HUES48 (cell line): Measurements from ENCODE around the gene IARS1.

Experiments
- H3K27ac ChIP-seq: one replicate; pipeline ENCODE4 v1.7.0; 2013; ENCODE audit warnings: low read depth, low read length, inconsistent platforms
- H3K27me3 ChIP-seq: 2 replicates; pipeline ENCODE4 v1.6.1; 2013; ENCODE audit warnings: mild to moderate bottlenecking, low read length; ENCODE audit not compliant: control insufficient read depth, insufficient read depth
- H3K36me3 ChIP-seq: 2 replicates; pipeline ENCODE4 v1.6.1; 2013; ENCODE audit warnings: low read length; ENCODE audit not compliant: control insufficient read depth, insufficient read depth
- H3K4me1 ChIP-seq: 2 replicates; pipeline ENCODE4 v1.6.1; 2013; ENCODE audit warnings: mild to moderate bottlenecking, low read length; ENCODE audit not compliant: control insufficient read depth, insufficient read depth
- H3K4me3 ChIP-seq: 2 replicates; pipeline ENCODE4 v1.5.1; 2013; ENCODE audit warnings: mild to moderate bottlenecking, low read depth, low read length
- H3K9ac ChIP-seq: 2 replicates; pipeline ENCODE4 v1.6.1; 2013; ENCODE audit warnings: mild to moderate bottlenecking, low read depth, low read length, moderate library complexity
- H3K9me3 ChIP-seq: 2 replicates; pipeline ENCODE4 v1.6.1; 2013; ENCODE audit warnings: low read length; ENCODE audit not compliant: control insufficient read depth, insufficient read depth

IARS1 gene

DNA sequence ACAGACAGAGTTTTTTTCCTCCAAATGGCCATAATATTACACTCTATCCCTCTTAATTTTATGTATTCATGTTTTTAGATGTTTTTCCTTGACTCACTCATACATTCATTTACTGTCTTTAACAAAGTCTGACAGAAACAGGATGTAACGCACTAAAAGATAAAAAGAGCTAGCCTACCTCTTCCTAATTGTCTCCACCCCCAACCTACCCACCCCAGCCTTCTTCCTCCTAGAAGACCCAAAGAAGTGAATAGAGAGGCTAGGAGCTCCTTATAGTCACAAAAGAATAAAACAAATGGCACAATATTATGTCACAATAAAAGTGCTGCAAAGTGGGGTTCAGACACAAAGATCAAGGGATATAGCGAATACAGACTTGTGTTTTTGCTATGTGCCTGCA, 30.9 kb upstream of the IARS1 start:
- H3K36me3 ChIP-seq, result peaks cover 38% of the 10 kb centered on the region

DNA sequence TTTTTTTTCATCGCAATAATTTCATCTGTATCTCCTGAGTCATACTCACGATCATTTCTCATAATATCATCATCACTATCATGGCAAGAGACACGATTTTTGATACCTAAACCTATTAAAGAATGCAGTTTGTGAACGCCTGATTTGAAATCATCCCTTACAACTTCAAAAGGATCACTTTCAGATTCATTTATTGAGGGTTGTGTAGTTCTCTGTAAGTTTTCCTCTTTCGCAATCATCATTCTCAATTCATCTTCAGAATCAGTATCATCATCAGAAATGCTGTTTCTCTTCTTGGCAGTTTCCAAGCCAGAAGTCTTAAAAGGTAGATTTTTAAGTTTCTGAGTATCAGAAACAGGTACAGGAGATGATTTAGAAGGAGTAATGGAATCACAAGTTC, 22.0 kb upstream of the IARS1 start:
- Histone ChIP-seq H3K4me1 (no peaks in the 10 kb centered on the region), H3K4me3 (no peak overlapping the region), H3K36me3 (peaks cover 95% of the 10 kb centered on the region), H3K27ac (no peak overlapping the region), H3K9ac (no peak overlapping the region), H3K27me3 (no peaks in the 10 kb centered on the region), H3K9me3 (no peaks in the 10 kb centered on the region)

More for the DNA sequence above, 30.9 kb upstream of the IARS1 start:
- Histone ChIP-seq H3K4me3 (peak overlapping the region; percentile 85), H3K27ac (peak overlapping the region; percentile 91), H3K9me3 (no peaks in the 10 kb centered on the region), H3K27me3 (no peaks in the 10 kb centered on the region), H3K4me1 (peaks cover 19% of the 10 kb centered on the region; the same call in 1 of the 2 replicates), H3K9ac (peak overlapping the region; percentile 96)

DNA sequence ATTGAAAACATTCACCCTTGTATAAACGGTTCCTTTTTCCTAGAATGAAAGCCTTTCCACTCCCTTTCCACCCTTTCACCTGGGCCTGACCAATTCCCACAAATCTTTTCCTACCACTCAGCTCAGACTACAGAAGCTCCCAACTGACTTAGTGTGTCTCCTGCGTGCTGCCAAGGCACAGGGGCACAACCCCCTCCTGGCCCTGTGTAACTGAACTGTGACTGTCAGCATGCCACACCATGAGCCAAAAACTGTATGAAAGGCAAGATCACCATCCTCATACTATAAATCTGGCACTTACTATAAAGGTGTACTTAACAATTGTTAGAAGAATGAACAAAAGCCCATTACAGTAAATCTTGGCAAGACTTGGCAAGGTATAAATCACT, 20.1 kb upstream of the IARS1 start:
- Histone ChIP-seq H3K4me3 (no peak overlapping the region), H3K27me3 (no peaks in the 10 kb centered on the region), H3K36me3 (peaks cover 95% of the 10 kb centered on the region), H3K9ac (no peak overlapping the region), H3K9me3 (no peaks in the 10 kb centered on the region), H3K27ac (no peak overlapping the region), H3K4me1 (no peaks in the 10 kb centered on the region)

DNA sequence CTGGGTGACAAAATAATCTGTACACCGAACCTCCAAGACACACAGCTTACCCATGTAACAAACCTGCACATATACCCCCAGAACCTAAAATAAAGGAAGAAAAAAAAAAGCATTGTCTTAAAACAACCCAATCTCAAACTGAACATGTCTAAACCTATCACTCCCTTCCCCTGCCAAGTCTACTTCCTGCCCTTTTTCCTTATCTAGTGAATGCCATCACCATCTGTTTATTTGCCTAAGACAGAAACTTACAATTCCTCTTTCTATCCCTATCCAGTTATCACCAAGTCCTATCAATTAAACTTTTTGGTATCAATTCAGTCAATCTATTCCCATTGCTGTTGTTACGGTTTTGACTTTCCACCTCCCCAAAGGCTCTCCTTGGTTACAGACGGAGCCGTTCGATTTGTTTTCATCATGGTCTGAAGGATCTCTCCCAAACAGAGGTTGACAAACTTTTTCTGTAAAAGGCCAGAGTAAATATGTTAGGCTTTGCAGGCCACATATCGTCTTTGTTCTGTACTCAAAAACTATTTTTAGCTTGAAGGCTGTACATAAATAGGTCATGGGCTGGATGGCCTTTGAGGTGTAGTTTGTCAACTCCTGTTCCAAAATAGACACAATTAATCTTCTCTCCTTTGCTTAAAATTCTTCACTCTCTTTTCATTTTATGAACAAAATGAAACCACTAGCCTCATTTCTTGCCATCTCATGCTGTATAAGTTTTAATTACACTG, 19.6 kb upstream of the IARS1 start:
- Histone ChIP-seq H3K4me3 (no peak overlapping the region), H3K9me3 (no peaks in the 10 kb centered on the region), H3K27ac (no peak overlapping the region), H3K27me3 (no peaks in the 10 kb centered on the region), H3K4me1 (no peaks in the 10 kb centered on the region), H3K36me3 (peaks cover 95% of the 10 kb centered on the region), H3K9ac (no peak overlapping the region)

- H3K27me3 ChIP-seq, result no peaks in the 10 kb centered on the region
- no peaks in the 10 kb centered on the region for H3K4me1 ChIP-seq
- H3K4me3 ChIP-seq, result no peak overlapping the region
- H3K9me3 ChIP-seq, result no peaks in the 10 kb centered on the region
- no peak overlapping the region for H3K27ac ChIP-seq
- peaks cover 95% of the 10 kb centered on the region for H3K36me3 ChIP-seq
- no peak overlapping the region for H3K9ac ChIP-seq
Observed at GRCh38 chr9:92310562-92310961, 17.1 kb upstream of the IARS1 start.

- H3K4me3 ChIP-seq, result no peak overlapping the region
- no peak overlapping the region for H3K27ac ChIP-seq
- peaks cover 96% of the 10 kb centered on the region for H3K36me3 ChIP-seq
- H3K4me1 ChIP-seq, result no peaks in the 10 kb centered on the region
- no peak overlapping the region for H3K9ac ChIP-seq
- no peaks in the 10 kb centered on the region for H3K27me3 ChIP-seq
- H3K9me3 ChIP-seq, result no peaks in the 10 kb centered on the region
Observed at GRCh38 chr9:92308893-92309292, 15.4 kb upstream of the IARS1 start.

- H3K27me3 ChIP-seq, result no peaks in the 10 kb centered on the region
- no peak overlapping the region for H3K4me3 ChIP-seq
- no peaks in the 10 kb centered on the region for H3K4me1 ChIP-seq
- no peak overlapping the region for H3K27ac ChIP-seq
- H3K9me3 ChIP-seq, result no peaks in the 10 kb centered on the region
- H3K36me3 ChIP-seq, result peaks cover 93% of the 10 kb centered on the region
- H3K9ac ChIP-seq, result no peak overlapping the region
Observed at GRCh38 chr9:92300936-92301335, 7.4 kb upstream of the IARS1 start.

DNA sequence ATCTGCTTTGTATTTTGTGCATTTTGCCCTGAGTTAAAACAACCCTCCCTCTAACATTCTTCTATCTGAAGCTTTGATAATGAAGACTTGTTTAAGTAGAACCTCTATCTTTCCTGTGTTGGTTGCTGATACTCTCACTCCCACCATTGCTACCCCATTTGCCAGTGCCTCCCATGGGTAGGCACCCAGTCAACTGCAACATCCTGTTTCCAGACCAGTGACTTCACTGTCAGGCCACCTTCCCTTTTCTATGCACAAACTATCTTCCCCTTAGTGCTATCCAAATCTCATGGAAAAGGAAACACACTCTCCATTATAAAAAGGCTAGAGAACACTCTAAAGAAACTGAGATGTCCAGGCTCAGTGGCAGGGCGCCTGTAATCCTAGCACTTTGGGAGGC, 5.6 kb upstream of the IARS1 start:
- Histone ChIP-seq H3K4me3 (no peak overlapping the region), H3K9me3 (no peaks in the 10 kb centered on the region), H3K4me1 (no peaks in the 10 kb centered on the region), H3K9ac (no peak overlapping the region), H3K36me3 (peaks cover 76% of the 10 kb centered on the region), H3K27me3 (no peaks in the 10 kb centered on the region), H3K27ac (no peak overlapping the region)

DNA sequence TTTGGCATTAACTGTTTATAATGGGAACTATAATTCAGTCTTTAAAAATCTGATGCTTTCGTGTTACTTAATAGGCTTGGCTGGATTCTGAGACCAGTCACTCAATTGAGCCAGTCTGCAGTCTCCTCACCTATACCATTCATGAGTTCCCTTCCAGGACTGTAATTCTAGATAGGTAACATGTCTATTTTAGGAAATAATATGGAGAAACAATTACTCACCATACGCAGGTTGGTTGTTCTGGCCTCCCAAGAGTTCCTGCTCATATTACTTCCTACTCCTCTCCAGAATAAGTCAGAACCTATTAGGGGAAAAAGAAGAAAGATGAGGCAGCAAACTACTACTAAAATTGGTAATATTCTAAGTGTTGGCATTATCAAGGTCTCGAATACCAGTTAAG, 4.5 kb upstream of the IARS1 start:
- Histone ChIP-seq H3K4me1 (no peaks in the 10 kb centered on the region), H3K36me3 (peaks cover 65% of the 10 kb centered on the region), H3K9ac (no peak overlapping the region), H3K27ac (no peak overlapping the region), H3K9me3 (no peaks in the 10 kb centered on the region), H3K4me3 (no peak overlapping the region), H3K27me3 (no peaks in the 10 kb centered on the region)

DNA sequence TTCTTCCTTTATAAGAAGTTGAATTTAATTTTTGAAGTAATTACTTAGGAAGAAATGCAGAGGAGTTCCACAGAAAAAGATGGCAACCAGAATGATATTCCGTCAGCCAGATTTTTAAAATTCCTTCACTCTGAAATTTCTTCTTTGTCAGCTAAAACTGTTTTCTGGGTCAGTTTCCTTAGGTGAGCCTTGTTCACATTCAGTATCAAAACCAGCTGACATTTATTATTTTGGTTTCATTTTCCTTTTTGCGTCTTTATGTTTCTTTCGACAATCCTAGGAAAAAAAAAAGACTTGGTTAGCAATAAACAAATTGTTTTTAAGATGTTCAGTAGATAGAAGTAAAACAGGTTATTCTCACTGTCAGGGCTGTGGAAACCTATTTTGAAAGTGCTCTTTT, 4.1 kb upstream of the IARS1 start:
- Histone ChIP-seq H3K9ac (no peak overlapping the region), H3K4me1 (peaks cover under 1% of the 10 kb centered on the region; the same call in 1 of the 2 replicates), H3K36me3 (peaks cover 60% of the 10 kb centered on the region), H3K4me3 (no peak overlapping the region), H3K27ac (no peak overlapping the region), H3K27me3 (no peaks in the 10 kb centered on the region), H3K9me3 (no peaks in the 10 kb centered on the region)

- no peaks in the 10 kb centered on the region for H3K27me3 ChIP-seq
- peaks cover 5% of the 10 kb centered on the region for H3K4me1 ChIP-seq
- no peaks in the 10 kb centered on the region for H3K9me3 ChIP-seq
- H3K9ac ChIP-seq, result no peak overlapping the region
- H3K36me3 ChIP-seq, result peaks cover 54% of the 10 kb centered on the region
- no peak overlapping the region for H3K4me3 ChIP-seq
- peak overlapping the region; percentile 31 for H3K27ac ChIP-seq
Observed at GRCh38 chr9:92295827-92296258, 2.3 kb upstream of the IARS1 start.
